T-cell (primary cell): Measurements from ENCODE around the gene PAQR6. TPM values are rescaled to one million over a fixed set of nuclear protein-coding genes. Genes with fewer than 3 reads are reported as not detected.

ENCODE experiments used
- ATAC-seq, 4 experiments: fragments of 200-7000 bp in 3 of 4; fragments of 150-1000 bp in 1 of 4; cut with Tn5 transposase; replicated peaks in 1 of 4; 1 replicate in 3 of 4; 2 replicates in 1 of 4; pipeline ENCODE4 v1.10.0; 2021; ENCODE audit warnings: moderate library complexity in 3 of 4, mild to moderate bottlenecking in 2 of 4, moderate number of reproducible peaks in 1 of 4
- CTCF ChIA-PET, 2 donors: fragments of 300-600 bp; sonication (Branson Sonifier 250); formaldehyde crosslinking; loops; one replicate each; lab custom pipeline; 2022; ENCODE audit warnings: antibody characterized with exemption in 2 of 2; lab: Charles Lee
- POLR2A ChIA-PET, 2 donors: fragments of 300-600 bp; sonication (Branson Sonifier 250); formaldehyde crosslinking; loops; one replicate each; lab custom pipeline; 2022; ENCODE audit warnings: antibody characterized with exemption in 2 of 2; lab: Charles Lee
- DNase-seq, 35 experiments: peaks; one replicate each; pipeline versions ENCODE4 v3.0.0 to v3.0.0-alpha.2; 2013 to 2023
- H3K27ac ChIP-seq: one replicate; pipeline ENCODE4 v1.5.1; 2013; ENCODE audit warnings: low read length
- H3K27me3 ChIP-seq, 2 experiments: replicated peaks in 1 of 2; 1 replicate in 1 of 2; 2 replicates in 1 of 2; pipeline versions ENCODE4 v1.6.1 to v1.7.0; 2013; ENCODE audit warnings: low read length in 1 of 2, mixed read lengths in 1 of 2; ENCODE audit not compliant: control insufficient read depth in 2 of 2, insufficient read depth in 2 of 2; ENCODE audit errors: extremely low read depth in 1 of 2
- H3K36me3 ChIP-seq, 2 donors: 1 replicate in 1 of 2; 2 replicates in 1 of 2; pipeline versions ENCODE4 v1.6.1 to v1.7.0; 2013; ENCODE audit warnings: low read length in 1 of 2; ENCODE audit not compliant: control insufficient read depth in 2 of 2, insufficient read depth in 1 of 2; ENCODE audit errors: extremely low read depth in 1 of 2
- H3K4me1 ChIP-seq, 2 experiments: 1 replicate in 1 of 2; 2 replicates in 1 of 2; pipeline versions ENCODE4 v1.6.1 to v1.7.0; 2013; ENCODE audit warnings: low read length in 2 of 2, mixed read lengths in 1 of 2; ENCODE audit not compliant: insufficient read depth in 2 of 2, control insufficient read depth in 1 of 2; ENCODE audit errors: extremely low read depth in 1 of 2
- H3K4me3 ChIP-seq, 2 donors: 1 replicate in 1 of 2; 2 replicates in 1 of 2; pipeline versions ENCODE4 v1.5.1 to v1.7.0; 2013; ENCODE audit warnings: mild to moderate bottlenecking in 2 of 2, low read length in 1 of 2, moderate library complexity in 1 of 2; ENCODE audit not compliant: control insufficient read depth in 1 of 2; ENCODE audit errors: extremely low read depth in 1 of 2
- H3K9me3 ChIP-seq: 2 replicates; pipeline ENCODE4 v1.7.0; 2013
- H3K27ac Mint-ChIP-seq, 2 donors: one replicate each; pipeline ENCODE4 v1.8.0; 2020 to 2021; ENCODE audit warnings: mild to moderate bottlenecking in 2 of 2, mixed read lengths in 2 of 2
- H3K27me3 Mint-ChIP-seq, 2 donors: one replicate each; pipeline ENCODE4 v1.8.0; 2021 to 2022; ENCODE audit warnings: mixed read lengths in 2 of 2
- H3K36me3 Mint-ChIP-seq: one replicate; pipeline ENCODE4 v1.8.0; 2021; ENCODE audit warnings: mixed read lengths
- H3K4me1 Mint-ChIP-seq, 3 donors: one replicate each; pipeline ENCODE4 v1.8.0; 2020 to 2022; ENCODE audit warnings: mixed read lengths in 3 of 3, mild to moderate bottlenecking in 1 of 3
- H3K4me3 Mint-ChIP-seq, 3 donors: one replicate each; pipeline ENCODE4 v1.8.0; 2020 to 2022; ENCODE audit warnings: mild to moderate bottlenecking in 3 of 3, mixed read lengths in 3 of 3, moderate library complexity in 3 of 3
- H3K9me3 Mint-ChIP-seq, 3 donors: one replicate each; pipeline ENCODE4 v1.8.0; 2020 to 2022; ENCODE audit warnings: mixed read lengths in 3 of 3
- WGBS: methylation state at CpG from one replicate; pipeline ENCODE4 v1.1.5; 2013; ENCODE audit warnings: missing lambda C conversion rate; ENCODE audit not compliant: insufficient coverage; 5-methylcytosine and 5-hydroxymethylcytosine counted together
- total RNA-seq, 35 experiments: library from RNA in 6 of 35; stranded (reverse) in 6 of 35; fragments of 120-200 nt in 1 of 35; gene quantifications; one replicate each; pipeline versions ENCODE4 v1.2.1 to v1.2.4 and lab custom pipeline; 2013 to 2026

The PAQR6 gene
- total RNA-seq, 5 donors from 2014 or later (not counting 1 experiment from before 2014, with no cell fraction given), result 2.5 to 3.1 (median 2.9) TPM

DNA sequence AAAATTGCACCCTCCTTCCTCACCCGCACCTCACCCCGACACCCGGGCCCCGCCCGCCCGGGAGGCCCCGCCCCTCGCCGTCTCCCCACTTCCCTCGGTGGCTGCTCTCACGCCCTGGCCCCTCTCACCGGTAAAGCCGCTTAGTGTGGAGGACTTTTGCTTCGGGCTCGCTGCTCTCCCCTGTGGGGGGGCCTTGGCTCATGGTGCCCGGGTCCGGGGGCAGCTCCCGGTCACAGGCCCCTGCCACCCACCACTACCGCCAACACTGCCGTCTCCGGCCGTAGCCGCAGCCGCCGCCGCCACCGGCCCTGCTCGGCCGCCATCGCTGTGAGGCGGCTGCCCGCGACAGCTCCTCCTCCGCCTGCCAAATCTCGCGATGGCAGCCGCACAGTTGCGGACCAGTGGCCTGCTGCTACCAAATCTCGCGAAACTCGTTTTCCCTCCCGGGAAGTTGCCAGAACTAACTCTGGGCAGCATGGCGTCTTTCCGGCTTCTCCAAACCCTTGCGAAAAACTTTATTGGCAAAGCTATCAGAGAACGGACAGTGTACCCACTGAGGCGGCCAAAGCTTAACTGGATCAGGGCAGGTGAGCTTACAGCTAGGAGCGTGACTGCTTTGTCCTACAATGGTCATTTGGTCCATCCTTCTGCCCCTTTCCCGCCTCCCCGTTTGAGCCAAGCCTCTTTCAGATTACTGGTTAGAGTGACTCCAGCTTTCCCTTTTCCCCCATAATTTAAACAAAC lies 34.8 kb upstream of the PAQR6 start, which contains the start of gene SMG5:
Gene SMG5 (minus strand): TSS at position 347 of the 744 bp plus-strand sequence. CDS start 145 bp downstream, at position 202.
- POLR2A ChIA-PET, result interaction anchor here (0.6 to 1.0 kb wide), 5 partner anchors 10 to 138 kb away, joined by 3 to 6 read pairs (median 3); partner anchors contain the start of genes PMF1 (in 2 of the 2) and SLC25A44 (in 1 of the 2)

DNA sequence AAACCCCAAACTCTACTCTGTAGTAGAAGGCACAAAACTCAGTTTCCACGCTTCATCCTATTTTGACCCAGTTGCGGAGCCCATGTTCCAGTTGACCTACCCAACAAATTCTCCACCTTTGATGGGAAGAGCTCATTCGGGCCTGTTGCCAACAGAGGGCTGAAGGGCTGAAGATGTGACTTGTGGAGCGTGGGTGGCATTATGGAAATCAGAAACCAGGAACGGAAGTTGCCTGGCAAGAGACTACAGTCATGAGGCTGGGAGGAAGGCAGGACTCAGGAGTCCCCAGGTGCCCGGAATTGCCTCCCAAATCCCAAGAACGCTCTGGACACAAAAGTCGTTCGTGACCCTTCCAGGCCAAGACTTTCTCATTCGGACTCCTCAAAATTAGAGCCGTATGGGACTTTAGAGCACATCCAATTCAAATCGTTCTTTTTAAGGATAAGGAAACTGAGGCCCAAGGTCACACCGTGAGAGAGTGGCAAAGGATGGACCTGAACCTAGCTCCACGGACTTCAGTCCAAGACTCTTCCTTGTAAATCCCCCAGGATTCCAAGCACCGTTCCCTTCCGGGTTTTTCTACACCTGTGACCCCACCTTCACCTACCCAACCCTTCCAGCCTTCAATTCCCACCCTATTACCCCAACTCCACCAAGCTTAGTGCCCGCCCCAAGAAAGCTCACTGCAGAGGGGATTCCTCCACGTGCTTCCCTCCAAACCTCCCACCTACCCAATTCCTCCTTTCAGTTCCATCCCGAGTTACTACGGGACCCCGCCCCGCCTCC lies 34.0 kb upstream of the PAQR6 start:
- H3K36me3 ChIP-seq, result peaks cover 13 to 22% of the 10 kb centered on the region in 2 donors
- peak in 1 of 35 experiments; percentile 29 for DNase-seq
- peaks cover 39 to 44% (median 42%) of the 10 kb centered on the region in 3 donors for H3K4me1 Mint-ChIP-seq

More for the DNA sequence above, 34.8 kb upstream of the PAQR6 start, which contains the start of gene SMG5:
- Mint-ChIP-seq H3K4me3 (peak within 1 kb of the TSS; percentile 89 to 97 (median 97)), H3K27me3 (no peaks in the 10 kb centered on the region), H3K4me1 (peaks cover 39 to 44% (median 42%) of the 10 kb centered on the region in 3 donors), H3K27ac (peak within 1 kb of the TSS; percentile 95), H3K36me3 (peaks cover 10% of the 10 kb centered on the region), H3K9me3 (no peaks in the 10 kb centered on the region)
- no peaks in the 10 kb centered on the region for H3K27me3 ChIP-seq
- CTCF ChIA-PET, result interaction anchor here (0.5 to 2.0 kb wide), 10 partner anchors 13 to 1518 kb away, joined by 3 to 9 read pairs (median 4); partner anchors contain the start of genes GLMP (in 1 of the 2), MRPL24 (in 1 of the 2) and SLC25A44 (in 1 of the 2)
- H3K9me3 ChIP-seq, result no peaks in the 10 kb centered on the region
- 0% methylated on average over 35 of the region's 50 CpGs for WGBS
- peak within 1 kb of the TSS; percentile 57 to 94 for H3K4me3 ChIP-seq
- peak within 1 kb of the TSS; percentile 74 for H3K27ac ChIP-seq
- H3K4me1 ChIP-seq, result peaks cover 12 to 27% of the 10 kb centered on the region in 2 experiments
- DNase-seq, result peak; percentile 89 to 98 (median 95)
- ATAC-seq, result peak; percentile 94 to 96 (median 94)
- peaks cover 13 to 15% of the 10 kb centered on the region in 2 donors for H3K36me3 ChIP-seq

DNA sequence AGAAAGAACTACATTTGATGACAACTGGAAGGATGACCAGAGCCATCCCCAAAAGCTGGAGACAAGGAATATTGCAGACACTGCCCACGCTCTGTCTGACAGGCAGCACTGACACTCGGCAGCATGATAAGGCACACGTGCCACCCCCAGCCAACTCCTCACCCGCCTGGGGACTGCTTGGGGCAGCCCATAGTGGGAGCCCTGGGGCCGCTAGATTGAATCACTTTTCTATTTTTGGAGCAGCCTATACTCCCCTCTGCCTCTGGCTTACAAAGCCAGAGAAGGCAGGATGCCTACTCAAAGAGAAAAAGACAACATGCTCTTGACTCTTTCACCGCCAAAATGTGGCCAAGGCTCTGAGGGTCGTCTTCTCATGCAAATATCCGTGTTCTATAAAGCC lies 33.4 kb upstream of the PAQR6 start:
- peaks cover 12 to 27% of the 10 kb centered on the region in 2 experiments for H3K4me1 ChIP-seq
- peak overlapping the region; percentile 17 for H3K27ac ChIP-seq
- H3K9me3 Mint-ChIP-seq, result no peaks in the 10 kb centered on the region
- H3K27ac Mint-ChIP-seq, result peak overlapping the region; percentile 71 to 95
- peaks cover 13 to 28% of the 10 kb centered on the region in 2 donors for H3K36me3 ChIP-seq
- H3K36me3 Mint-ChIP-seq, result peaks cover 23% of the 10 kb centered on the region
- H3K4me3 Mint-ChIP-seq, result peak overlapping the region; percentile 89 to 97 (median 97)
- H3K27me3 ChIP-seq, result no peaks in the 10 kb centered on the region
- no peaks in the 10 kb centered on the region for H3K9me3 ChIP-seq
- H3K4me3 ChIP-seq, result peak overlapping the region in 1 of 2 donors; percentile 57
- H3K4me1 Mint-ChIP-seq, result peaks cover 39 to 44% (median 42%) of the 10 kb centered on the region in 3 donors
- H3K27me3 Mint-ChIP-seq, result no peaks in the 10 kb centered on the region
- ChIA-PET POLR2A (interaction anchor here in 1 of 2 donors (0.6 kb wide), 1 partner anchor 10 kb away, joined by 5 read pairs; no protein-coding TSS in a partner anchor), CTCF (interaction anchor here (0.5 to 0.7 kb wide), 3 partner anchors 19 to 105 kb away, joined by 3 read pairs; no protein-coding TSS in a partner anchor)
- 21% methylated on average over 6 of the region's 8 CpGs for WGBS
- ATAC-seq, result no peak
- peak in 15 of 35 experiments; percentile 5 to 33 (median 14) for DNase-seq

More for the DNA sequence above, 34.0 kb upstream of the PAQR6 start:
- no peak for ATAC-seq
- H3K4me3 Mint-ChIP-seq, result peak overlapping the region; percentile 89 to 97 (median 97)
- Histone ChIP-seq H3K9me3 (no peaks in the 10 kb centered on the region), H3K27me3 (no peaks in the 10 kb centered on the region), H3K4me1 (peaks cover 12 to 27% of the 10 kb centered on the region in 2 experiments), H3K4me3 (peak overlapping the region; percentile 57 to 79), H3K27ac (peak overlapping the region; percentile 74)
- 8% methylated on average over 18 of the region's 22 CpGs for WGBS
- peak overlapping the region; percentile 83 to 95 for H3K27ac Mint-ChIP-seq
- ChIA-PET POLR2A (interaction anchor here (1.0 kb wide), 3 partner anchors 9 to 88 kb away, joined by 3 to 6 read pairs (median 3); partner anchors contain the start of genes PMF1 (in 1 of the 2) and SLC25A44 (in 1 of the 2)), CTCF (interaction anchor here (0.5 to 2.0 kb wide), 8 partner anchors 56 to 815 kb away, joined by 3 to 9 read pairs (median 3); partner anchors contain the start of gene SLC25A44 (in 1 of the 2))
- peaks cover 17% of the 10 kb centered on the region for H3K36me3 Mint-ChIP-seq
- H3K9me3 Mint-ChIP-seq, result no peaks in the 10 kb centered on the region
- H3K27me3 Mint-ChIP-seq, result no peaks in the 10 kb centered on the region

DNA sequence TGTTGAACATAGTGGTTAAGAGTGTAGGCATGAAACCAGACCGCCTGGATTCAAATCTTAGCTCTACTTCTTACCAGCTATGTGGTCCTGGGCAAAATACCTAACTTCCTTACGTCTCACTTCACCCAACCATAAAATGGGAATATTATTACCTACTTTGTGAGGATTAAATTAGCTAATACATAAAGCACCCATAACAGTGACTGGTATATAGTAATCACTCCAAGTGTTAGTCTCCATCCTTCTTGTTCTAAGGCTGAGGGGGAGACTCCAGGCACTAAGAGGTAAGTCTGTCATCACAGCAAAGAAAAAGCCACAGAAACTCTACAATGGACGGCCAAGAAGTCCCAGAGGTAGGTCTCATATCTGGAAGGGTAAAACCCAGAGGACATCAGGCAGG lies 32.0 kb upstream of the PAQR6 start:
- no CpG with 5 or more reads among the region's 3 CpGs for WGBS
- peaks cover 39 to 44% (median 41%) of the 10 kb centered on the region in 3 donors for H3K4me1 Mint-ChIP-seq
- no peak for DNase-seq

DNA sequence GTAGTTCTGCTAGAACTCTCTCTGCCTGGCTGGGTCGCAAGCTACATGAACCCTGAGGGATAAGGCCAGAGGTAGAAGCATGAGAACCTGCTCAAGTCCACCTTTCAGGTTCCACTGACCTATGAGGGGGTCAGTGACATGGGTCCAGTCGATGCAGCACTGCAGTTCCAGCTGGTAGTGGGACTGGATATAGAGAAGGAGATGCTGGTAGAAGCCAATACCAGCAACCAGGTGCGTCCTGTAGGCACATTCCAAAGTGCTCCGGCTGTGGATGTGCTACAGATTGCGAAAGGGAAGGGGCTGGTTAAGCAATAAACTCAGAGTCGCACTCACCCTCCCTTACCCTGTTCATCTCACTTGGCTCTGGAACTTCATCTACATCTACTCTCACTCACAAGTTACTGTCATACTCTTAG lies 29.1 kb upstream of the PAQR6 start:
- no peak for ATAC-seq
- Histone ChIP-seq H3K27ac (no peak overlapping the region), H3K4me1 (peaks cover 5 to 11% of the 10 kb centered on the region in 2 experiments), H3K36me3 (peaks cover 4 to 68% of the 10 kb centered on the region in 2 donors), H3K27me3 (no peaks in the 10 kb centered on the region), H3K4me3 (no peak overlapping the region), H3K9me3 (no peaks in the 10 kb centered on the region)
- CTCF ChIA-PET, result no interaction called here
- no peak overlapping the region for H3K4me3 Mint-ChIP-seq
- no peaks in the 10 kb centered on the region for H3K27me3 Mint-ChIP-seq
- POLR2A ChIA-PET, result no interaction called here
- WGBS, result 100% methylated on average over 3 of the region's 6 CpGs
- peaks cover 18 to 21% (median 19%) of the 10 kb centered on the region in 3 donors for H3K4me1 Mint-ChIP-seq
- H3K9me3 Mint-ChIP-seq, result no peaks in the 10 kb centered on the region
- H3K27ac Mint-ChIP-seq, result no peak overlapping the region
- no peak for DNase-seq
- peaks cover 51% of the 10 kb centered on the region for H3K36me3 Mint-ChIP-seq

More for the DNA sequence above, 32.0 kb upstream of the PAQR6 start:
- Mint-ChIP-seq H3K9me3 (no peaks in the 10 kb centered on the region), H3K27me3 (no peaks in the 10 kb centered on the region), H3K36me3 (peaks cover 29% of the 10 kb centered on the region), H3K4me3 (peak overlapping the region in 1 of 3 donors; percentile 4), H3K27ac (no peak overlapping the region)
- peaks cover 2 to 41% of the 10 kb centered on the region in 2 donors for H3K36me3 ChIP-seq
- no peaks in the 10 kb centered on the region for H3K9me3 ChIP-seq
- H3K27me3 ChIP-seq, result no peaks in the 10 kb centered on the region
- H3K4me3 ChIP-seq, result no peak overlapping the region
- H3K4me1 ChIP-seq, result peaks cover 12 to 27% of the 10 kb centered on the region in 2 experiments
- no peak overlapping the region for H3K27ac ChIP-seq
- ATAC-seq, result no peak
- ChIA-PET POLR2A (interaction anchor here (0.6 kb wide), 3 partner anchors 40 to 461 kb away, joined by 3 read pairs; partner anchors contain the start of gene MRPL24 (in 1 of the 2)), CTCF (no interaction called here)
